Activated CD4-positive, CD25-positive, alpha-beta regulatory T cell (primary cell): ENCODE data around the gene CUBN.
"Not testable (repeated sequence)": the region's sequence is repeated elsewhere in the genome, so short reads cannot be mapped to it uniquely, and the experiment has no call there.

Experiments used
- DNase-seq, 4 experiments: peaks; one replicate each; lab custom pipeline; 2025; lab: John Stamatoyannopoulos, UW

CUBN gene

GRCh38 chr10:17013131-17013983 lies 116.3 kb downstream of the CUBN start:
- not testable (repeated sequence) for DNase-seq

DNA sequence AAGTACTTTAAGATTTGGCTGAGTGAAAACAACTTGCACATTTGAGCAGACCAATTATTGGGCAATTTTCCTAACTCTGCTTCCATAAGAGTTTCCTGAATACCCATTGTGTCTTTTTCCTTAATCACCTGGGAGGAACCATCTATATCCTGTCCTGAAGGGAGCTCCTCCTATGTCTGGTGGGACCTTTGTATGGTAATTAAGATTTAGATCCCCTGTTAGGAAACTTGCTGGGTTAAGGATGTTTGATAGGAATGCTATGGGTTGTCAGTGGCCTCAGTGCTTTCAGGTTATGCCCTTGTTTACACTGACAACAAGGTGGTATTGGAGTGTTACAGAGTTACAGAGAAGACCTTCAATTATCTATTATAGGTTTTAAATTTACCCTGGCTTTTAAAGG lies 116.9 kb downstream of the CUBN start:
- not testable (repeated sequence) for DNase-seq

DNA sequence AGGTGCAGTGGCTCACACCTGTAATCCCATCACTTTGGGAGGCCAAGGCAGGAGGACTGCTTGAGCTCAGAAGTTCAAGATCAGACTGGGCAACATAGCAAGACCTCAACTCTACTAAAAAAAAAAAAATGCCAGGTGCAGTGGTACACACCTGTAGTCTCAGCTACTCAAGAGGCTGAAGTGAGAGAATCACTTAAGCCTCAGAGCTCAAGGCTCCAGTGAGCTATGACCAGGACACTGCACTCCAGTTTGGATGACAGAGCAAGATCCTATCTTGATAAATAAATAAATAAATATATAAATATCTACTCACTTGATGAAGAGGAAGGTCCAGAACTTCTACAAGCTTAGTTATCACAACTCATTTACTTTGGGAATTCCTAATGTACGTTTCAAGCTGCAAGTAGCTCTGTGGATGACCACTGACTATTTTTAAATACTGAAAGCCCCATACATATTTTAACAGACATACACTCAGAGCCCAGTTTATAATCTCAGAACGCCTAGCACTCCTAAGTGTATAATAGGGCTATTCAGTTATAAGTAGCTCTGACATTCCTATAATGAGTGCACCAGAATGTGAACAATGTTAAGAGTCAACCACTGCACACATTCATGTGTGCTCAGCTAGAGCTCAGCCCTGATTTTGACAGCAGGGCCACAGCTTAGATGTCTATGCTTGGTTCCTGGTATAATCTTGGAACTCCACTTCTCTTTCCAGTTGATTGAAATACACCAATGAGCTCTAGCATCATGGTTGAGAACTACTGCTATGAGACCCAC lies 119.1 kb downstream of the CUBN start:
- no peak for DNase-seq

- DNase-seq: no peak
Measured at GRCh38 chr10:17009212-17009700, 120.4 kb downstream of the CUBN start.

DNA sequence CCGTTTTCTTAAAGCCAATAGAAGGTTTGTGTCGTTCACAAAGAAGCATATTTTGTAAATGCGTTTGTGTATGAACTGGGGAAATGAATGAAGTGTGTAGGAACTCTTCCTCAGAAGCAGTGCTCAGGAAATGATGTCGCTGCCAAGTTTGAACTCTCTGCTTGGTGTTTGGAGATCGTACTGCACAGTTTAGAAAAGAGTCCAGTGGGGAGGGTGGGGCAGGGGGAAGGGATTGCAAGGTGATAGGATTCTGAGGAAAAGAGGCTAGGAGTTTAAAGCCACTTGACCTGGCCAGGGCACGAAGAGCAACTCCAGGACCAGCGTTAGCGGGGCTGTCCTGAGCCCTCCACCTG lies 122.2 kb downstream of the CUBN start:
- no peak for DNase-seq

- no peak for DNase-seq
Measured at GRCh38 chr10:17006631-17007417, 122.8 kb downstream of the CUBN start.

DNA sequence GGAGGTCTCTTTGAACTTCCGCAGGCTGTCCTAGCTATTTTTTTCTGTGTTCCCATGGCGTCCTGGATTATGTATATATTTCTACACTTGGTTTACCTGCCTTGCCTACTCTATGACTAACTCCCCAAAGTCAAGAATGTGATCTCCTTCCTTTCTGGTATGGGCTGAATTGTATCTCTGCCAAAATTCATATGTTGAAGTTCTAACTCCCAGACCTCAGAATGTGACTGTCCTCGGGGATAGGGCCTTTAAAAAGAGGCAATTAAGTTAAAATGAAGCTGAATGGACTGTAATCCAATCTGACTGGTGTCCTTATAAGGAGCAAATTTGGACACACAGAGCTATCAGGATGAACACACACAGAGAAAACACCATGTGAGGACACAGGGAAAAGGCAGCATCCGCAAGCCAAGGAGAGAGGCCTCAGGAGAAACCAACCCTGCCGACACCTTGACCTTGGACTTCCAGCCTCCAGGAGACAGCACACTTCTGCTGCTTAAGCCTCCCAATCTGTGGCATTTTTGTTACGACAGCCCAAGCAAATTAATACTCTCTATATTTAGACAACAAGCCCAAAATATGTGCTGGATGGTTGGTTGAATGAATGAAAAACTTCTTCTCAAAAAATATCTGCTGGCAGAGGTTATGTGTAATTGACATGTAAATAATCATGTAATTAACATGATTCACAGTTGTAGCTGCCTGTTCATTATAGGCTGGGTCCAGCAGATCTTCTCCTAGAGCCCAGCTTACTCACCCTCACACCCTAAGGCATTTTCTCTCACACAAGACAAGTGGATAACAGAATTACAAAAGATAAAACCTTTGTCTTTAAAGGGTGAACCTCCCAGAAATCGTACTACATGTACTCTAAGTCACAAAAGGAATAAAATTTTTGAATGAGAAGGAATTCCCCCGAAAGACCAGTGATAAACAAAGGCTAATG lies 123.7 kb downstream of the CUBN start:
- DNase-seq: no peak

DNA sequence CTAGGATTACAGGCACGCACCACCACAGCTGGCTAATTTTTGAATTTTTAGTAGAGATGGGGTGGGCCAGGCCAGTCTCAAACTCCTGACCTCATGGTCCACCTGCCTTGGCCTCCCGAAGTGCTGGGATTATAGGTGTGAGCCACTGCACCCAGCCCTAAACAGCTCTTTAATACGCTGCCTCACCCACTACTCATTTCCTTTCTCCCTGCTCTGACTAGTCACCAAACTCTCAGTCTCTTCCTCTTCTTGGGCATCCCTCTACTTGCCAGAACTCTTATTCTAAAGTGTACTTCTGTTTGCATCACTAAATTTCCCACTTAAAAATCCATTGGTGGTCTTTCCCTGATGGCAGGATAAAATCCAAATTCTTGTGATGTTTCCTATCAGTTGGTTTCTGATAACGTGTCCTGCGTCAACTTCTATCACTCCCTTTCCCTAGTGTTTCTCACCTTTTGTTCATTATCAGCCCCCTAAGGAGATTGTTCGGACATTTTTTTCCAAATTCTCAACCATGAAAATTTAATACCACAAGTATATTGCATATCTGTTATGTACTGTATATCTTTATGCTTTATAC lies 124.7 kb downstream of the CUBN start:
- DNase-seq: no peak

GRCh38 chr10:17003651-17004286 lies 125.8 kb downstream of the CUBN start:
- DNase-seq: no peak

- DNase-seq: no peak
Measured at GRCh38 chr10:17003151-17003550, 126.5 kb downstream of the CUBN start.

- DNase-seq: no peak
Measured at GRCh38 chr10:17001961-17002749, 127.5 kb downstream of the CUBN start.

DNA sequence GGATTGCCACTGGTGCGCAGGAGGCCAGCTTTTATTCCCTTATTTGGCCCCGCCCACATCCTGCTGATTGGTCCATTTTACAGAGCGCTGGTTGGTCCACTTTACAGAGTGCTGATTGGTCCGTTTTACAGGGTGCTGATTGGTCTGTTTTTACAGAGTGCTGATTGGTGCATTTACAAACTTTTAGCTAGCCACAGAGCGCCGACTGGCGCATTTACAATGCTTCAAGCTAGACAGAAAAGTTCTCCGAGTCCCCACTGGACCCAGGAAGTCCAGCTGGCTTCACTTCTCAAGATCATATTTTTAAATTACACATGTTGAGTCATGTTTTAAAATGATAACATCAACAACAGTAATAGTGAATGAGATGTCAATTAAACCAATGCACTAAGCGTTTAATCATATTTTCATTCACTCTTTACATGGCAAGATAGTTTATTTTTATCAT lies 128.3 kb downstream of the CUBN start:
- DNase-seq: no peak

- no peak for DNase-seq
Measured at GRCh38 chr10:16999665-17000451, 129.8 kb downstream of the CUBN start.

DNA sequence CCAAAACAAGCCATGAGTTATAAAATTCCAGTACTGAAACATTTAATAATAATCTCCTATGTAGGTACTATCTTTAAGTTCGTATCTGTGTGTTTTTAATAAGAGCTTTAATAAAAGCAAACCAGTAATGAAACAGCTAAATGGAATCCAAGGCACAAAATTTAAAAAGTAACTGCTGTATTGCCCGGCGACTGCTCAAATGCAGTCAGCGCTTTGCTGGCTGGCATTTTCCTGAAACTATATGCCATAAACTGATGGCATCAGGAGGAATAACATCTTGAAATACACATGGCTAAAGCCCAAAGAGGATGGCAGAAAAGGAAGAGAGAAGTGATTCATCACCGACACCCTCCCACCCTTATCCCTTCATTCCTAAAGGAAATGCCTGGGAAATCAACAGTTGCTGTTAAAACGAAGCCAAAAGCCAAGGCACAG lies 133.1 kb downstream of the CUBN start:
- DNase-seq: no peak

DNA sequence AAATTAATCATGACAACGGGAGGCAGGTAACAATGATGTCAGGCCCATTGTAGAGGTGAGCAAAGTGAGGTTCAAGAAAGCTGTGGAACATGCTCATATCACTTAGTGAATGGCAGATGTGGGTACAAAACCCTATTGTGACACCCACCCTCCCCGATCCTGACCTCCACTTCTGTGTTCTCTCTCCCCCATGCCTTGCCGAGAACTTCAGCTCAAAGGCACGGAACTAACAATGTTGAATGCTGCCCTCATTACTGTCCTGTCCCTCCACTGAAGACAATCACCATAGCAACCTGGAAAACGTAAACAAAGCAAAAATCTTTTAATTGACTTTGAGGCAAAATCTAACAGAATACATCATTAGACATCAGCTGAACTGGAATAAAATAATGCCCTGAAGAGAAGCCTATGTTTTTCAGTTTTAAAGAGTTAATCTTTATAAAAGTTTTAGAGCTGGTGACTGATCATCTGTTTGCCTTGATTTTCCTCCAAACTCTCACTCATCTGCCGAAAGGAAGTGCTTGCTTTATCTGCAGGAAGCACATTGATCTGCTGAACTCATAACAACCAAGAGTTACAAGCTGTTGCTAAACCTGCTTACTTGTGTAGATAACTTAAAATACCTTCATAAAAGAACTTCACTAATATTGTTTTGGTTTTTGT lies 133.6 kb downstream of the CUBN start:
- DNase-seq: no peak

DNA sequence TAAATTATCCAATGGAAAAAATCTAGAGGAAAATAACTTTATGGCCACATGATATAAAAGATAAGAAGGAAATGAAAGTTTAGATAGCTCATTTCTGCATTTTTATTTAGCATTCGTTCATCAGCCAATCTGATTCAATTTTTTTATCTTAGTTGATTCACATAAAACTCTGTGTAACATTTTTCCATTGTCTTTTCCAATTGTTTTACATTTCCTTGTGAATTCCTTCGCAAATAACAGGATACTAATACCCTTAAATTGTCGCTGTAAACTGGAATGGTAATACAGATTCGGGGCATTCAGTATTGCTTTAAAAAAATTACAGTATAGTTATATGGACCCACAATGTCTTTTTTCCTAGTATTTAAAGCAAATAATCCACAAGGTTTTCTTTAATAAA lies 136.4 kb downstream of the CUBN start:
- DNase-seq: no peak

DNA sequence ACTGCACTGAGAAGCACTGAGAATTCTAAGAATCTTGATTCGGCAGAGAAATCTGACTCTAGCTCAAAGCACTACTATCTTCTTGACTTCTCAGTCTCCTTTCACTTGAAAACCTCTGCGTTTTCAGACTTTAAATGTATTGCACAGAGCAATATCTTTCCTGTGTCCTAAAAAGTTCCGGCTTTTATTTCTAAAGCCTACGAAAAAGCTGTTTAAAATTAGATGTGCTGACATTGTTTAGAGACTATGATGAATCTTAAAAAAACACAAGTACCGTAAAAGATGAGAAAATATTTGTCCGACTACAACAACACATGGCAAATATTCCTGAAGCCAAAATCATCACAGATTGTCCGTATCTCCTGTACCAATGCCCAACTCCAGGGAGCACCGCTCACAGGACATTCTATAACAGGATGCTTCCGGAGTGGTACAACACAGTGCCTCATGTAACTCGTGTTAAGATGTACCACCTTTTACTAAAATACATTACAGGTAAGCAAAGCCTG lies 136.9 kb downstream of the CUBN start:
- DNase-seq: no peak

DNA sequence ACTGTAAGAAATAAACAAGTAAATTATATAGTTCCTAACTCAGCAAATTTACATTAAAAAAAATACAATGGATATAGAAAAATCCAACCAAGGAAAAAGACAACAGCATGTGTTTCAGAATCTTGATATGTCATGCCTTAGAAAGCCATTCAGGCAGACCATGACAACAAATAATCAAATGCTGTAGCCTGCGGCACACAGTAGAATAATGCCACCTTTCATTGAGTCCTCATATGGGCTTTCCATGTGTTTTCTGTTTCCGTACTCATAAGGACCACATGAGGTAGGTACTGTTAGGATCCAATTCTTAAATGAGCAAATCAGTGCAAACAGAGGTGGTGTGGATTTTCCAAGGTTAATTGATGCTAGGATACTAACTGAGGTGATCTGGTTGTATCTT lies 138.6 kb downstream of the CUBN start:
- DNase-seq: no peak
